GM12878 (cell line): ENCODE measurements around the gene OTOF. TPM values are rescaled to one million over a fixed set of nuclear protein-coding genes. Genes with fewer than 3 reads are reported as not detected.

Experiments
- ATAC-seq: fragments of 200-7000 bp; cut with Tn5 transposase; 3 replicates; pipeline ENCODE4 v1.9.1; 2020; ENCODE audit warnings: mild to moderate bottlenecking, moderate library complexity
- BruUV-seq: library from RNA; stranded (reverse); fragments of 400-500 nt; replicated peaks from 2 replicates; lab custom pipeline; 2021; lab: Mats Ljungman, UMichigan
- CTCF ChIA-PET: fragments of 300-600 bp; sonication (Branson Sonifier 250); formaldehyde crosslinking; extraction: SDS; loops from one replicate; lab custom pipeline; 2021; ENCODE audit warnings: inconsistent platforms; lab: Yijun Ruan, JAX
- POLR2A ChIA-PET: fragments of 350-600 bp; formaldehyde crosslinking; extraction: SDS; loops from one replicate; lab custom pipeline; 2021; ENCODE audit warnings: inconsistent platforms; lab: Charles Lee
- RAD21 ChIA-PET: fragments of 300-600 bp; sonication (Branson Sonifier 250); formaldehyde crosslinking; loops from one replicate; lab custom pipeline; 2023; ENCODE audit warnings: antibody characterized with exemption; ENCODE audit not compliant: unreplicated experiment; lab: Charles Lee
- SMC1A ChIA-PET: fragments of 300-600 bp; sonication (Branson Sonifier 250); formaldehyde crosslinking; loops from one replicate; lab custom pipeline; 2023; ENCODE audit not compliant: unreplicated experiment, uncharacterized antibody; lab: Charles Lee
- DNase-seq: peaks from one replicate; pipeline ENCODE4 v3.0.0-alpha.2; 2011; ENCODE audit warnings: low read depth, low spot score
- FAIRE-seq: peaks from 3 replicates; lab custom pipeline; 2011; peaks lifted over from hg19 to GRCh38; lab: Jason Lieb, UNC
- H2AFZ ChIP-seq: 2 replicates; pipeline ENCODE4 v1.6.0; 2011; ENCODE audit warnings: low read depth, low read length, control low read depth; ENCODE audit not compliant: control insufficient read depth
- H3K27ac ChIP-seq: 2 replicates; pipeline ENCODE4 v1.5.1; 2011; ENCODE audit warnings: control low read depth; ENCODE audit not compliant: control insufficient read depth, insufficient read depth
- H3K27me3 ChIP-seq, 2 experiments: replicated peaks in 1 of 2; 2 replicates each; pipeline versions ENCODE4 v1.6.0 to v1.6.1; 2011; ENCODE audit warnings: low read length in 1 of 2; ENCODE audit not compliant: control insufficient read depth in 2 of 2, insufficient read depth in 2 of 2
- H3K36me3 ChIP-seq, 2 experiments: 2 replicates each; pipeline ENCODE4 v1.5.1; 2011; ENCODE audit warnings: low read length in 1 of 2; ENCODE audit not compliant: control insufficient read depth in 2 of 2, insufficient read depth in 2 of 2
- H3K4me1 ChIP-seq: 2 replicates; pipeline ENCODE4 v1.6.1; 2011; ENCODE audit warnings: mild to moderate bottlenecking, low read length, moderate library complexity, mixed read lengths; ENCODE audit not compliant: control insufficient read depth, insufficient read depth
- H3K4me2 ChIP-seq: 2 replicates; pipeline ENCODE4 v1.6.0; 2011; ENCODE audit warnings: control low read depth; ENCODE audit not compliant: control insufficient read depth, insufficient read depth
- H3K4me3 ChIP-seq: fragments of 200-600 bp; sonication (generic); 2 replicates; pipeline ENCODE4 v1.5.1; 2016
- H3K79me2 ChIP-seq: 2 replicates; pipeline ENCODE4 v1.6.0; 2011; ENCODE audit warnings: low read length; ENCODE audit not compliant: control insufficient read depth, insufficient read depth
- H3K9ac ChIP-seq: 2 replicates; pipeline ENCODE4 v1.8.0; 2011; ENCODE audit warnings: low read length, control low read depth, mixed read lengths; ENCODE audit not compliant: control insufficient read depth, insufficient read depth
- H3K9me3 ChIP-seq: replicated peaks from 3 replicates; pipeline ENCODE4 v1.5.1; 2011; ENCODE audit warnings: mild to moderate bottlenecking, low read length; ENCODE audit not compliant: control insufficient read depth, insufficient read depth
- H4K20me1 ChIP-seq: 2 replicates; pipeline ENCODE4 v1.6.0; 2011; ENCODE audit not compliant: control insufficient read depth, insufficient read depth
- EP300 ChIP-seq, 2 experiments: fragments of 150-350 bp in 1 of 2; IDR thresholded peaks; 2 replicates each; pipeline ENCODE4 v1.6.1; 2011 to 2012; ENCODE audit warnings: low read depth in 2 of 2, low read length in 2 of 2, borderline replicate concordance in 1 of 2, improper control_type of control experiment in 1 of 2, inconsistent platforms in 1 of 2; ENCODE audit not compliant: control insufficient read depth in 1 of 2
- GABPA ChIP-seq: IDR thresholded peaks from 2 replicates; pipeline ENCODE4 v1.6.1; 2014; ENCODE audit warnings: antibody characterized with exemption, low read depth, mild to moderate bottlenecking, inconsistent platforms
- HCFC1 ChIP-seq: fragments of 150-350 bp; IDR thresholded peaks from 2 replicates; pipeline ENCODE4 v1.6.1; 2014; ENCODE audit warnings: low read length
- NR2C1 ChIP-seq: fragments of 450-650 bp; IDR thresholded peaks from 2 replicates; pipeline ENCODE4 v1.6.1; 2017; ENCODE audit warnings: antibody characterized with exemption, mild to moderate bottlenecking, moderate library complexity
- NRF1 ChIP-seq: conservative IDR thresholded peaks from 2 replicates; pipeline ENCODE4 v1.6.1; 2011; ENCODE audit warnings: mild to moderate bottlenecking, low read depth, low read length, improper control_type of control experiment
- PAX8 ChIP-seq: fragments of 450-650 bp; IDR thresholded peaks from 2 replicates; pipeline ENCODE4 v1.6.1; 2017; ENCODE audit warnings: mild to moderate bottlenecking, moderate library complexity
- RAD51 ChIP-seq: fragments of 450-650 bp; IDR thresholded peaks from 2 replicates; pipeline ENCODE4 v1.6.1; 2016; ENCODE audit warnings: moderate library complexity, mild to moderate bottlenecking, inconsistent platforms
- SMC3 ChIP-seq: IDR thresholded peaks from 2 replicates; pipeline ENCODE4 v1.6.1; 2011; ENCODE audit warnings: low read length, improper control_type of control experiment, borderline replicate concordance
- SPI1 ChIP-seq: IDR thresholded peaks from 2 replicates; pipeline ENCODE4 v1.6.1; 2011; ENCODE audit warnings: low read depth, mild to moderate bottlenecking, low read length, moderate library complexity, borderline replicate concordance; ENCODE audit not compliant: insufficient read depth
- TBL1XR1 ChIP-seq: IDR thresholded peaks from 2 replicates; pipeline ENCODE4 v1.6.1; 2012; ENCODE audit warnings: low read depth, low read length, improper control_type of control experiment
- TCF7 ChIP-seq: IDR thresholded peaks from 2 replicates; pipeline ENCODE4 v1.6.1; 2014; ENCODE audit warnings: antibody characterized with exemption, borderline replicate concordance
- WRNIP1 ChIP-seq: IDR thresholded peaks from 2 replicates; pipeline ENCODE4 v1.6.1; 2011; ENCODE audit warnings: low read depth, low read length, improper control_type of control experiment, borderline replicate concordance
- ZNF24 ChIP-seq: fragments of 450-650 bp; IDR thresholded peaks from 2 replicates; pipeline ENCODE4 v1.6.1; 2017; ENCODE audit warnings: antibody characterized with exemption, mild to moderate bottlenecking
- WGBS: methylation state at CpG from one replicate; pipeline ENCODE4 v1.1.6; 2016; ENCODE audit warnings: low lambda C conversion rate; ENCODE audit not compliant: insufficient replicate concordance, insufficient coverage; ENCODE audit errors: missing lambda C conversion rate; 5-methylcytosine and 5-hydroxymethylcytosine counted together
- in situ Hi-C: fragments of 300-500 bp; cut with MboI; formaldehyde crosslinking; loops from 9 replicates; pipeline ENCODE4 v1.14.3; 2018; ENCODE audit warnings: mixed read lengths
- intact Hi-C: fragments of 100-400 bp; cut with micrococcal nuclease; formaldehyde crosslinking; loops from one replicate; pipeline ENCODE4 v1.14.2; 2022; ENCODE audit not compliant: unreplicated experiment
- polyA plus RNA-seq, 11 experiments: library from polyadenylated mRNA; depleted of rRNA in 4 of 11; unstranded in 6 of 11; stranded (reverse) in 5 of 11; fragments of >200 nt; fragmentation: Nextera tagmentation in 4 of 11; fragmentation: Illumina TruSeq in 1 of 11; extraction: Ambion mirVana in 4 of 11; extraction: Trizol in 1 of 11; gene quantifications; 1 replicate in 1 of 11; 2 replicates in 10 of 11; pipeline versions ENCODE4 v1.2.1 to v1.2.3, GENCODE V29; 2011 to 2016; ENCODE audit warnings: inconsistent platforms in 2 of 11, missing spikeins in 2 of 11, low read depth in 1 of 11
- total RNA-seq, 4 experiments: library from RNA; depleted of rRNA in 3 of 4; stranded (reverse); fragments of >200 nt in 3 of 4; fragmentation: Illumina TruSeq in 1 of 4; extraction: Trizol in 1 of 4; gene quantifications; 2 replicates each; pipeline versions ENCODE4 v1.2.1 to v1.2.3, GENCODE V29; 2013 to 2021
- TF ChIP-seq, protein P1 (sequence below): fragments of 450-650 bp; IDR thresholded peaks from 2 replicates; pipeline ENCODE4 v1.6.1; 2017; ENCODE audit warnings: borderline replicate concordance
- TF ChIP-seq, protein P2 (sequence below): fragments of 150-350 bp; IDR thresholded peaks from 2 replicates; pipeline ENCODE4 v1.6.1; 2016; ENCODE audit warnings: low read depth, low read length
- TF ChIP-seq, protein P3 (sequence below): fragments of 450-650 bp; IDR thresholded peaks from 2 replicates; pipeline ENCODE4 v1.6.1; 2016; ENCODE audit warnings: mild to moderate bottlenecking
- TF ChIP-seq, protein P4 (sequence below): IDR thresholded peaks from 2 replicates; pipeline ENCODE4 v1.6.1; 2012; ENCODE audit warnings: low read depth, low read length, improper control_type of control experiment

Gene OTOF
- total and polyA plus RNA-seq, 10 of the 15 experiments (the other 5 are each of a cell fraction or from before 2014, with no cell fraction given): under 0.01 to 0.31 (median 0.07) TPM; not detected in 6

DNA sequence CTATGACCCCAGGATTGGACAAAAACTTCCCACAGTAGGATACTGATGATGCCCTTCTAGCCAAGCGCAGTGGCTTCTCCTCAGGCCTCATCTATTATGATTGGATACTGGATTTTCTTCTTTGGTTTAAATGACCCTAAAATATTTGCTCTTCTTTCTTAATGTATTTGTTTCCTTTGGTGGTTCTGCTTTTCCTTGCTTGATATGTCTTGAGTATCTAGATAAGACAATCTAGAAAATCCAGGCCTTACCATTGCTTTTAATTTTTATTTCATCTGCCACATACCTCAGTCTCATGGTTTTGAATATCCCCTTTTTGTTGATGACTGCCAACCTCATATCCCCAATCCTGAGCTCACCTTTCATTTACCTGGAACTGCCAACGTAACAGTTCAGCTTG lies 35.6 kb downstream of the OTOF start (continued):
- TF ChIP-seq, protein P1, sequence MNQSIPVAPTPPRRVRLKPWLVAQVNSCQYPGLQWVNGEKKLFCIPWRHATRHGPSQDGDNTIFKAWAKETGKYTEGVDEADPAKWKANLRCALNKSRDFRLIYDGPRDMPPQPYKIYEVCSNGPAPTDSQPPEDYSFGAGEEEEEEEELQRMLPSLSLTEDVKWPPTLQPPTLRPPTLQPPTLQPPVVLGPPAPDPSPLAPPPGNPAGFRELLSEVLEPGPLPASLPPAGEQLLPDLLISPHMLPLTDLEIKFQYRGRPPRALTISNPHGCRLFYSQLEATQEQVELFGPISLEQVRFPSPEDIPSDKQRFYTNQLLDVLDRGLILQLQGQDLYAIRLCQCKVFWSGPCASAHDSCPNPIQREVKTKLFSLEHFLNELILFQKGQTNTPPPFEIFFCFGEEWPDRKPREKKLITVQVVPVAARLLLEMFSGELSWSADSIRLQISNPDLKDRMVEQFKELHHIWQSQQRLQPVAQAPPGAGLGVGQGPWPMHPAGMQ: no peak
- TF ChIP-seq TBL1XR1 (no peak), PAX8 (no peak), WRNIP1 (no peak)

DNA sequence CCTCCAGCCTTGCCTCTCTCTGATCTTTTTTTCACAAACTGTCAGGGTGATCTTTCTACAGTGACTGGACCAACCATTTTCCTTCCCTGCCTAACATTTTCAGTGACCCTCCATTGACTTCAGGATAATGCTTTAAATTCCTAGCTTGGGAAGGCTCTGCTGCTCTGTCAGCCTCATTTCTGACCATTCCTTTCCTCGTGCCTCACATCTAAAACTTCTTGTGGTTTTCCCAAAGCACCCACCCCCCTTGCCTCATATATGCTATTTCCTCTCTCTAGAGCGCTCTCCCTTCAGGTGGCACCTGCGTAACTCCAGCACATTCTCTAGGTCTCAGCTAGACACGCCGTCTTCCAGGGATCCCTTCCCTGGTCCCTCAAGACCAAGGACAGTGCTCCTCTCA lies 39.0 kb downstream of the OTOF start:
- no peaks in the 10 kb centered on the region for H3K36me3 ChIP-seq
- TF ChIP-seq, protein P2, sequence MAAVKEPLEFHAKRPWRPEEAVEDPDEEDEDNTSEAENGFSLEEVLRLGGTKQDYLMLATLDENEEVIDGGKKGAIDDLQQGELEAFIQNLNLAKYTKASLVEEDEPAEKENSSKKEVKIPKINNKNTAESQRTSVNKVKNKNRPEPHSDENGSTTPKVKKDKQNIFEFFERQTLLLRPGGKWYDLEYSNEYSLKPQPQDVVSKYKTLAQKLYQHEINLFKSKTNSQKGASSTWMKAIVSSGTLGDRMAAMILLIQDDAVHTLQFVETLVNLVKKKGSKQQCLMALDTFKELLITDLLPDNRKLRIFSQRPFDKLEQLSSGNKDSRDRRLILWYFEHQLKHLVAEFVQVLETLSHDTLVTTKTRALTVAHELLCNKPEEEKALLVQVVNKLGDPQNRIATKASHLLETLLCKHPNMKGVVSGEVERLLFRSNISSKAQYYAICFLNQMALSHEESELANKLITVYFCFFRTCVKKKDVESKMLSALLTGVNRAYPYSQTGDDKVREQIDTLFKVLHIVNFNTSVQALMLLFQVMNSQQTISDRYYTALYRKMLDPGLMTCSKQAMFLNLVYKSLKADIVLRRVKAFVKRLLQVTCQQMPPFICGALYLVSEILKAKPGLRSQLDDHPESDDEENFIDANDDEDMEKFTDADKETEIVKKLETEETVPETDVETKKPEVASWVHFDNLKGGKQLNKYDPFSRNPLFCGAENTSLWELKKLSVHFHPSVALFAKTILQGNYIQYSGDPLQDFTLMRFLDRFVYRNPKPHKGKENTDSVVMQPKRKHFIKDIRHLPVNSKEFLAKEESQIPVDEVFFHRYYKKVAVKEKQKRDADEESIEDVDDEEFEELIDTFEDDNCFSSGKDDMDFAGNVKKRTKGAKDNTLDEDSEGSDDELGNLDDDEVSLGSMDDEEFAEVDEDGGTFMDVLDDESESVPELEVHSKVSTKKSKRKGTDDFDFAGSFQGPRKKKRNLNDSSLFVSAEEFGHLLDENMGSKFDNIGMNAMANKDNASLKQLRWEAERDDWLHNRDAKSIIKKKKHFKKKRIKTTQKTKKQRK: no peak
- TF ChIP-seq EP300 (IDR thresholded peaks at IDR 0.05; ENCODE audit: borderline replicate concordance in 1 of 2, control insufficient read depth in 1 of 2, low read depth in 2 of 2, low read length in 2 of 2) (no peak), SMC3 (no peak), NR2C1 (no peak), TCF7 (no peak), NRF1 (no peak), SPI1 (no peak), ZNF24 (no peak), GABPA (no peak), HCFC1 (no peak), RAD51 (no peak)
- TF ChIP-seq, protein P3, sequence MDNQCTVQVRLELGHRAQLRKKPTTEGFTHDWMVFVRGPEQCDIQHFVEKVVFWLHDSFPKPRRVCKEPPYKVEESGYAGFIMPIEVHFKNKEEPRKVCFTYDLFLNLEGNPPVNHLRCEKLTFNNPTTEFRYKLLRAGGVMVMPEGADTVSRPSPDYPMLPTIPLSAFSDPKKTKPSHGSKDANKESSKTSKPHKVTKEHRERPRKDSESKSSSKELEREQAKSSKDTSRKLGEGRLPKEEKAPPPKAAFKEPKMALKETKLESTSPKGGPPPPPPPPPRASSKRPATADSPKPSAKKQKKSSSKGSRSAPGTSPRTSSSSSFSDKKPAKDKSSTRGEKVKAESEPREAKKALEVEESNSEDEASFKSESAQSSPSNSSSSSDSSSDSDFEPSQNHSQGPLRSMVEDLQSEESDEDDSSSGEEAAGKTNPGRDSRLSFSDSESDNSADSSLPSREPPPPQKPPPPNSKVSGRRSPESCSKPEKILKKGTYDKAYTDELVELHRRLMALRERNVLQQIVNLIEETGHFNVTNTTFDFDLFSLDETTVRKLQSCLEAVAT: no peak
- TF ChIP-seq, protein P4, sequence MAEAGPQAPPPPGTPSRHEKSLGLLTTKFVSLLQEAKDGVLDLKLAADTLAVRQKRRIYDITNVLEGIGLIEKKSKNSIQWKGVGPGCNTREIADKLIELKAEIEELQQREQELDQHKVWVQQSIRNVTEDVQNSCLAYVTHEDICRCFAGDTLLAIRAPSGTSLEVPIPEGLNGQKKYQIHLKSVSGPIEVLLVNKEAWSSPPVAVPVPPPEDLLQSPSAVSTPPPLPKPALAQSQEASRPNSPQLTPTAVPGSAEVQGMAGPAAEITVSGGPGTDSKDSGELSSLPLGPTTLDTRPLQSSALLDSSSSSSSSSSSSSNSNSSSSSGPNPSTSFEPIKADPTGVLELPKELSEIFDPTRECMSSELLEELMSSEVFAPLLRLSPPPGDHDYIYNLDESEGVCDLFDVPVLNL: no peak

More for the DNA sequence above, 39.0 kb downstream of the OTOF start:
- Histone ChIP-seq H3K9ac (no peak overlapping the region), H3K27ac (no peak overlapping the region), H3K4me1 (no peaks in the 10 kb centered on the region), H3K4me3 (no peak overlapping the region), H3K4me2 (no peak overlapping the region), H3K9me3 (no peaks in the 10 kb centered on the region), H2AFZ (no peak overlapping the region), H3K79me2 (no peaks in the 10 kb centered on the region), H3K27me3 (no peaks in the 10 kb centered on the region), H4K20me1 (no peaks in the 10 kb centered on the region)
- POLR2A ChIA-PET: interaction anchor here (0.5 kb wide), 1 partner anchor 58 kb away, joined by 3 read pairs; no protein-coding TSS in a partner anchor
- in situ Hi-C loops (no loop called here), intact Hi-C loops (no loop called here)
- FAIRE-seq: no peak
- no peak for ATAC-seq
- no TSS peak for BruUV-seq
- 58% methylated on average over 5 of the region's 5 CpGs for WGBS
- CTCF ChIA-PET: no interaction called here
- RAD21 ChIA-PET: no interaction called here
- no peak for DNase-seq
- SMC1A ChIA-PET: interaction anchor here (0.6 kb wide), 1 partner anchor 645 kb away, joined by 3 read pairs; no protein-coding TSS in a partner anchor
